Activated T-helper 17 cell treated with anti-CD3 and anti-CD28 coated beads, Interleukin-2, amount 50 U/mL, for 72 hours (primary cell): ENCODE measurements around the gene RAP1GAP2. TPM values are rescaled to one million over a fixed set of nuclear protein-coding genes. Genes with fewer than 3 reads are reported as not detected.
A peak's percentile ranks its signal among the peaks of the same experiment; 100 is the strongest.
"Not testable (repeated sequence)": the region's sequence is repeated elsewhere in the genome, so short reads cannot be mapped to it uniquely, and the experiment has no call there.

ENCODE experiments used
- ATAC-seq: fragments of 150-1000 bp; cut with Tn5 transposase; replicated peaks from 2 replicates; pipeline ENCODE4 v1.10.0; 2021; ENCODE audit warnings: mild to moderate bottlenecking, moderate library complexity
- H3K27ac Mint-ChIP-seq: one replicate; pipeline ENCODE4 v1.8.0; 2022; ENCODE audit warnings: mixed read lengths
- H3K27me3 Mint-ChIP-seq: one replicate; pipeline ENCODE4 v1.8.0; 2022; ENCODE audit warnings: mixed read lengths
- H3K36me3 Mint-ChIP-seq: one replicate; pipeline ENCODE4 v1.8.0; 2022; ENCODE audit warnings: low read depth, mild to moderate bottlenecking, mixed read lengths
- H3K4me1 Mint-ChIP-seq: one replicate; pipeline ENCODE4 v1.8.0; 2022; ENCODE audit warnings: mixed read lengths
- H3K4me3 Mint-ChIP-seq: one replicate; pipeline ENCODE4 v1.8.0; 2022; ENCODE audit warnings: mild to moderate bottlenecking, mixed read lengths
- H3K9me3 Mint-ChIP-seq: one replicate; pipeline ENCODE4 v1.8.0; 2022; ENCODE audit warnings: mixed read lengths
- total RNA-seq, 2 donors: library from RNA; stranded (reverse); gene quantifications; one replicate each; pipeline ENCODE4 v1.2.3, GENCODE V29; 2022

Gene RAP1GAP2
- total RNA-seq, 2 donors from 2014 or later = 0.77 to 1.6 TPM

DNA sequence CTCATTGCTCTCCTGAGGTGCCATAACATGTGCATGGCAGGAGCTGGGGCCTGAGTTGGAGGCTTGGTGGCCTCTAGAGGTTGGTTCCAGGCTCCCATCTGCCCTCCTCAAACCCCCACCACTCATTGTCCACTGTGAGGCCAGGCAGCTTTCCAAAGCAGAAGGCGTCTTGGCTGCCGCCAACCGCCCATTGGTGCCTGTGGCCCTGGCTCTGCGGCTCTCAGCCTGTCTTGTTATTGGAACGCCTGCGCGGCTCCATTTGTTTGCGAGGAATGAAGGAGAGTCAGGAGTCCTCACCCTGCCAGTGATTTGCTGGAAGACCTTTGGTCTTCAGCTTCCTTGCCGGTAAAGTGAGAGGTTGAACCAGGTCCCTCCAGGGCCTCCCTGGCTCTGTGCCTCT lies 223.5 kb downstream of the RAP1GAP2 start:
- H3K4me1 Mint-ChIP-seq = no peaks in the 10 kb centered on the region
- no peak overlapping the region for H3K4me3 Mint-ChIP-seq
- H3K9me3 Mint-ChIP-seq = peaks cover 4% of the 10 kb centered on the region
- peaks cover 47% of the 10 kb centered on the region for H3K36me3 Mint-ChIP-seq
- ATAC-seq = no peak
- H3K27ac Mint-ChIP-seq = no peak overlapping the region
- no peaks in the 10 kb centered on the region for H3K27me3 Mint-ChIP-seq

DNA sequence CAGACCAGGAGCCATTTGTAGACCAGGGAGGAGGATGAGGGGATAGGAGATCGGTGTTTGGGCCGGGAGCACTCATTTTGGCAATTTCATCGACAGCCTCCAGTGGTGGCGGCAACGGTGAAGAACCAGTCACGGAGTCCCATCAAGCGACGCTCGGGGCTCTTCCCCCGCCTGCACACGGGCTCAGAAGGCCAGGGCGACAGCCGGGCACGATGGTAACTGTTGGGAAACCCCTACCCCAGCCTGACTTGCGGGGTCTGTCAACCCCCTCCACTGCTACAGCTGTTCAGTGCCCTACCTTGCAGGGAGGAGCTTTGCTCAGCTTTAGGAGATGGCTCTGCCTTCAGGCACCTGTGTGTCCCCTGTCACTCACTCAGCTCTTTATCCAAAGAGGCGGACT lies 224.1 kb downstream of the RAP1GAP2 start:
- H3K4me1 Mint-ChIP-seq = no peaks in the 10 kb centered on the region
- no peak overlapping the region for H3K4me3 Mint-ChIP-seq
- H3K27ac Mint-ChIP-seq = no peak overlapping the region
- ATAC-seq = no peak
- H3K36me3 Mint-ChIP-seq = peaks cover 43% of the 10 kb centered on the region
- H3K9me3 Mint-ChIP-seq = peaks cover 4% of the 10 kb centered on the region
- no peaks in the 10 kb centered on the region for H3K27me3 Mint-ChIP-seq

DNA sequence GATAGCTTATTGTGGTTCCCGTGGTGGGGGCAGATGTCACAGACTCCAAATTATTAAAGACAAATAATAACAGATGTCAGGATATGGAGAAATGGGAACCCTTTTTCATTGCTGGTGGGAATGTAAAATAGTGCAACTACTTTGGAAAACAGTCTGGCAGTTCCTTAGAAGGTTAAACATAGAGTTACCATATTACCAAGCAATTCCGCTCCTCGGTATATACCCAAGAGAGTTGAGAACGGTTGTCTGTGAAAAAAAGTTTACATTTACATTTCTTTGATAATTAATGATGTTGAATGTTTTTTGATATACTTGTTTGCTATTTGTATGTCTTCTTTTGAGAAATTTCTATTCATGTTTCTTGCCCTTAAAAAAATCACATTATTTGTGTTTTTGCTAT lies 226.0 kb downstream of the RAP1GAP2 start:
- Mint-ChIP-seq H3K4me1 (no peaks in the 10 kb centered on the region), H3K27me3 (no peaks in the 10 kb centered on the region), H3K36me3 (peaks cover 43% of the 10 kb centered on the region), H3K4me3 (no peak overlapping the region), H3K27ac (no peak overlapping the region), H3K9me3 (peaks cover 4% of the 10 kb centered on the region)
- no peak for ATAC-seq

DNA sequence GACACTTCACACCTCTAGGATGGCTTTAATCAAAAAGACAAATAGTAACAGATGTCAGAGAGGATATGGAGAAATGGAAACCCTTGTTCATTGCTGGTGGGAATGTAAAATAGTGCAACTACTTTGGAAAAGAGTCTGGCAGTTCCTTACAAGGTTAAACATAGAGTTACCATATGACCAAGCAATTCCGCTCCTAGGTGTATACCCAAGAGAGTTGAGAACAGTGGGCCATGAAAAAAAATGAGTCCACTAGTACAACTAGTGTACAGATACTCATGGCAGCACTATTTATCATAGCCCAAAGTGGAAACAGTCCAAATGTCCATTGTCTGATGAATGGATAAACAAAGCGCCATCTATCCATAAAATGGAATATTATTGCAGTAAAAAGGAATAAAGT lies 228.1 kb downstream of the RAP1GAP2 start:
- Mint-ChIP-seq H3K4me3 (no peak overlapping the region), H3K27ac (peak overlapping the region; percentile 1), H3K36me3 (peaks cover 64% of the 10 kb centered on the region), H3K27me3 (no peaks in the 10 kb centered on the region), H3K9me3 (peaks cover 4% of the 10 kb centered on the region), H3K4me1 (no peaks in the 10 kb centered on the region)
- ATAC-seq = no peak

DNA sequence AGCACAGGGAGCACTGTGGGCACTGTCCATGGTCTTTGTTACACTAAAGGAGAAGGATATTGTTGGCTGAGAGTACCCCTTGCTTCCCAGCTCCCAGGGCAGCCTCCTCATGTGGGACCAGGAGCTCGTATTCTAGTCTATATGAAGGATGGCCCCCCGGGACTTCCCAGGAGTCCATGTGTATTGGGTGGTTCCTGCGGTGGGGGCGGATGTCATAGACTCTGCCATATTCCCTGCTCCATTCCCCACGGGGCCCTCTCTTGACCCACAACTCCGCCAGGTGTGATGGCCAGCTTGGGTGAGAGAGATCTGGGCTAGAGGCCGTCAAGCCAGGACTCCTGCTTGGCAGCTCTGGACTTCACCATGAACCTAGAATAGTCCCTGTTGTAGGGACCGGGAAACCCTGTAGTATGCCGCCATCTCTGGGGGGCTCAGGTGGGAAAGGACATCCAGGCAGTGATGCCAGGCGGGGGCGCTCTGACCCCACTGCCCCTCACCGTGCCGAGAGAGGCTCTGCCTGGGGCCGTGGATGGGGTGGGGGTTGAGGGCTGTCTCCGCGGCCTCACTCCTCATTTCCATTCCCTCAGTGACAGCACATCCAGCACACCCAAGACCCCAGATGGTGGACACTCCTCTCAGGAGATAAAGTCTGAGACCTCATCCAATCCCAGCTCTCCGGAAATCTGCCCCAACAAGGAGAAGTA lies 229.3 kb downstream of the RAP1GAP2 start:
- no peak overlapping the region for H3K4me3 Mint-ChIP-seq
- no peaks in the 10 kb centered on the region for H3K27me3 Mint-ChIP-seq
- no peaks in the 10 kb centered on the region for H3K4me1 Mint-ChIP-seq
- peaks cover 4% of the 10 kb centered on the region for H3K9me3 Mint-ChIP-seq
- H3K27ac Mint-ChIP-seq = no peak overlapping the region
- peaks cover 58% of the 10 kb centered on the region for H3K36me3 Mint-ChIP-seq
- no peak for ATAC-seq

DNA sequence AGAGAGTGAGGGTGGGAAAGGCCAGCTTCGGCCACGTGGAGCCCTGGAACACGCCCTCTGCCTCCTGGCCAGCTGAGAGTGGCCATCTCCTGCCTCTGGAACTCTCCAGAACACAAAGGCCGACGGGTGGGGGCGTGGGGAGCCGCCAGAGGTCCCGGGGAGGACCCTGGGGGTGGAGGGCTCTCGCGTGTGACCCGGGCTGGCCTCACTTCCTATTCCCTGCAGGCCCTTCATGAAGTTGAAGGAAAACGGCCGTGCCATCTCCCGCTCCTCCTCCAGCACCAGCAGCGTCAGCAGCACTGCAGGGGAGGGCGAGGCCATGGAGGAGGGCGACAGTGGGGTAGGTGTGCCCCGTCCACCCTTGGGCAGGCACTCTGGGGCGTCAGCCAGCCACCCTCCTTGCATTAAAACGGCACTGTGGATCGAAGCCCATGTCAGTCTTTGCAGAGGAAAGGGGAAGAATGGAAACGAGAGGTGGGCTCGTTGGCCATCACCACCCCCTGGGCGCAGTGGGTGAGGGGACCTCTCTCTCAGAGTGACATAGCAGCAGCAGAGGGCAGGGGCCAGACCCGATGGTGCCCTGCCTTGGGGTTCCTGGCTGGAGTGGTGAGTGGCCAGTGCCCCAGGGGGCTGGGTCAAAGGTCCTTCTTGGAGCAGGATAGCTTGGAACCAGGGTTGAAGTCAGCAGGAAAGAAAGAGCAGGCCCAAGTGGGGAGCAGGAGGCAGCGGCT lies 230.1 kb downstream of the RAP1GAP2 start:
- no peak overlapping the region for H3K4me3 Mint-ChIP-seq
- no peak overlapping the region for H3K27ac Mint-ChIP-seq
- ATAC-seq = no peak
- no peaks in the 10 kb centered on the region for H3K4me1 Mint-ChIP-seq
- no peaks in the 10 kb centered on the region for H3K27me3 Mint-ChIP-seq
- peaks cover 55% of the 10 kb centered on the region for H3K36me3 Mint-ChIP-seq
- peaks cover 4% of the 10 kb centered on the region for H3K9me3 Mint-ChIP-seq

DNA sequence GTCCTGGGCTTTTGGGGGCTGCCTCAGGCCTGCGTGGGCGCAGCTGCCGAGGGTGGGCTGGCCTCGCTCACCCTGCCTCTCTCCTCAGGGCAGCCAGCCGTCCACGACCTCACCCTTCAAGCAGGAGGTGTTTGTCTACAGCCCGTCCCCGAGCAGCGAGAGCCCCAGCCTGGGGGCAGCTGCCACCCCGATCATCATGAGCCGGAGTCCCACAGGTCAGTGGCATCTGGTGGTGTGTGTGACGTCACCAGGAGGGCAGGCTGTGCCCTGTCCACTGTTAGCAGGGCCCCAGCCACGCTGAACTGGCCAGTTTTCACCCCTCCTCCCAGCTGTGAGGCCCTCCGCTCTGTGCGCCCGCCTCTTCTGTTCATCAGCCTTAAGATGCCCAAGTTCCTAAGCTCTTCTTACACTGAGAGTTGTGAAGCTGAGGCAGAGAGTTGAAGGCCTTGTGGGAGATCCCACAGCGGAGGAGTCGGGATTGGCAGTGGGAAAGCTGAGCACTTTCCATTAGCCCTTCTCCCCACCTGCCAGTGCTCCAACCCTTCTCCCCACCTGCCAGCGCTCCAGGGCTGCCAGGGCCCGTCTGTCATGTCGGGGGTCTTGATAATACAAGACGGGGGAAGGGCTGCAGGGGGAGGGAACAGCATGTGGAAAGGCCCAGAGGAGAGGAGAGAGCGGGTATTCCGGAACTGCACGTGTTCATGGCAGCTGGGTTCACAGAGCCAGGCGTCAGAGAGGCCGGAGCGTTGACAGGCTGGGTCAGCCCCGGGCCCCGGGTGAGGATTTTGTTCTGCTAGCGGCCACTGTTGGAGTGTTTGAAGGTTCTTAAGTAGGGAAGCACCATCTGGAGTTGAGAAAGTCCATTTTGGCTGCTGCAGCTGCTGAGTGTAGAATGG lies 230.9 kb downstream of the RAP1GAP2 start:
- ATAC-seq = no peak
- Mint-ChIP-seq H3K9me3 (peaks cover 4% of the 10 kb centered on the region), H3K4me1 (no peaks in the 10 kb centered on the region), H3K36me3 (peaks cover 46% of the 10 kb centered on the region), H3K27me3 (no peaks in the 10 kb centered on the region), H3K4me3 (no peak overlapping the region), H3K27ac (no peak overlapping the region)

DNA sequence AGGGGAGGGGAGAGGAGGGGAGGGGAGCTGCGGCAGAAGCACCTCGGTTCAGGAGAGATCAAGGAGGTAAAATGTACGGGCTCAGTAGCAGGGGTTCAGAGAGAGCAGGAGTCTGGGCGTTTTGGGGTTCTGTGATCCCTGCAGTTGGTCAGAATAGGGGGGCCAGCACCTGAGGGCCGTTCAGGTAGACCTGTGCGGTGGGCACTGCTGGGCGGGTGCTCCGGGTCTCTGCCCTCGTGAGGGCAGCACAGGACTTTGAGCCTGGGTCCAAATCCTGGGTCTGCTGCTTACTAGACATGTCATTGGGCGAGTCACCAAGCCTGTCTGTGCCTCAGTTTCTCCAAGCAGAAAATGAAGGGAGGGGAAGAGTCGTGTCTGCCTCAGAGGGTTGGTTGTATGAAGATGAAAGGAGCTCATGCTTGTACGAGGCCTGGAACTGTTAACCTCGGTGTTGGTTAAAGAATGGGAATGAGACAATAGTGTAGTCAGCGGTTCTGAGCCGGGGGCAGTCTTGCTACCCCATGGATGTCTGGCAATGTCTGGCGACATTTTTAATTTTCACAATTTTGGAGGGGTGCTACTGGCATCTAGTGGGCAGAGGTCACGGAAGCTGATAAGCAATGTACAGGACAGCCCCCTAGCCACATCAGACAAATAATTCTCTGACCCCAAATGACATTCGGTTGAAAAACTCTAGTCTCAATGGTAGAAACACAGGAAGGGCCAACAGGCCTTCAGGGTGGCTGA lies 231.7 kb downstream of the RAP1GAP2 start:
- Mint-ChIP-seq H3K27ac (no peak overlapping the region), H3K9me3 (peaks cover 3% of the 10 kb centered on the region), H3K36me3 (peaks cover 38% of the 10 kb centered on the region), H3K4me3 (no peak overlapping the region), H3K27me3 (no peaks in the 10 kb centered on the region), H3K4me1 (no peaks in the 10 kb centered on the region)
- no peak for ATAC-seq

DNA sequence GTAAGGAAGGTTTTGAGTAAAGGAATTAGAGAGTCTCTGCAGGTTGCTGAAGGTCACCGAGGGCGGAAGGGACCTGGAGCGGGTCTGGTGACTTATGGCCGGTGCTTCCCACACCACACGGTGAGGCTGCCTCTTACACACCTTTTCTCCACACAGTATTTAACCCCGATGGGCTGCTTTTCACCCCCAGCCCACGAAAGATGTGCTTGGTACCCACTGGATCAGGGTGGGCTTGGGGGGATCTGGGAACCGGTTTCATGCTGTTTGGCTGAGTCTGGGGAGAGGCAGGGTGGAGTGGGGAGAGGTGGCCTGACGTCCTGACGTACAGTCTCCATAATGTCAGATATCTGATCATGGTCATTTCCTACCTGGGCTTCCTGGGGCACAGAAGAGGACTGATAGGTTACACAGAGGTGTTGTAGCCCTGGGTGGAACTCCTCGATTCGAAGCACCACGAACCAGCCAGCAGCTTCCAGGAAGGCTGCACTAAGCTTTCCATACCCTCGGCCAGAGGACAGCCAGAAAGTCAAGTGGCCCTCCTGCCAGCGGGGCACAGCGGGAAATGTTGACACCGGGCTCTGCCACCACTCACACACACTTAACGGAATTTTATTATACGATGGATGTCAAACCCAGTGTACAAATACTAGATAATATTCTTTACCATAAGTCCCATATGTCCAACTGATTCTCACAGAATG lies 233.1 kb downstream of the RAP1GAP2 start:
- Mint-ChIP-seq H3K27me3 (no peaks in the 10 kb centered on the region), H3K4me1 (no peaks in the 10 kb centered on the region), H3K4me3 (no peak overlapping the region), H3K36me3 (peaks cover 33% of the 10 kb centered on the region), H3K27ac (no peak overlapping the region), H3K9me3 (no peaks in the 10 kb centered on the region)
- no peak for ATAC-seq

DNA sequence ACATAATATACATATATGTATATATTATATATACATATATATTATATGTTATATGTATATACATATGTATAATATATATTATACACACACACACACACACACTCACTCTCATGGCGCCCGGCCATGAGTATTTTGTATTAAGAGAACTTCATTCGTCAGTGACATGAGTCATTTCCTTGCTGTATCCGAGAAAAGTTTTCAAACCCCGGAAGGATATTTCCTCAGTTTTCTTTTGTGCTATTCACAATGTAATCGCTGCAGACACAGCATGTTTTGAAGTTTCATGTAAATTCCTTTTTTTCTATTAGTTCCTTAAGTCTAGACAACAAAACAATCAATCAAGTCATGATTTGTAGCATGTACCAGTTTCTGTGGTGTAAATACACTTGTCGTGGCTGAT lies 233.9 kb downstream of the RAP1GAP2 start:
- ATAC-seq = no peak
- Mint-ChIP-seq H3K9me3 (no peaks in the 10 kb centered on the region), H3K4me3 (no peak overlapping the region), H3K27ac (no peak overlapping the region), H3K4me1 (no peaks in the 10 kb centered on the region), H3K36me3 (peaks cover 33% of the 10 kb centered on the region), H3K27me3 (no peaks in the 10 kb centered on the region)

DNA sequence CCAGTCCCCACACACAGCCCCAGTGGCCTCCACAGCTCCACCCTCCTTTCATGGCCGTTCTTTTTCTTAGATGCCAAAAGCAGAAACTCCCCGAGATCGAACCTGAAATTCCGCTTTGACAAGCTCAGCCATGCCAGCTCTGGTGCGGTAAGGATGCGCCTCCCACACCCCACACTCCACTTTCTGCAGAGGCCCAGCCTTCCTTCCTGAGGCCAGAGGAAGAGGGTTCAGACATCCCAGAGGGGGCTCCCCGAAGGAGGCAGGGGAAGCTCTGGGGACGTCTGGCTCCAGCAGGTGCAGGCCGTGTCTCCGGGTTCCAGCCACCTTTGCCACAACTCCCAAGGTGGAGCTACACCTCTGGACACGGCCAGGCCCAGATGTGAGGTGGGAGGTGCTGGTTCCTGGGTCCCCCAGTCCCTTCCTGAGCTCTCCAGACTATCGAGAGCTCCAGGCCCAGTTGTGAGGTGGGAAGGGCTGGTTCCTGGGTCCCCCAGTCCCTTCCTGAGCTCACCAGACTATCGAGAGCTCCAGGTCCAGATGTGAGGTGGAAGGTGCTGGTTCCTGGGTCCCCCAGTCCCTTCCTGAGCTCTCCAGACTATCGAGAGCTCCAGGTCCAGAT lies 234.7 kb downstream of the RAP1GAP2 start:
- not testable (repeated sequence) for H3K27me3 Mint-ChIP-seq, H3K9me3 Mint-ChIP-seq, H3K27ac Mint-ChIP-seq, H3K4me3 Mint-ChIP-seq, H3K4me1 Mint-ChIP-seq, ATAC-seq
- peaks cover 33% of the 10 kb centered on the region for H3K36me3 Mint-ChIP-seq

DNA sequence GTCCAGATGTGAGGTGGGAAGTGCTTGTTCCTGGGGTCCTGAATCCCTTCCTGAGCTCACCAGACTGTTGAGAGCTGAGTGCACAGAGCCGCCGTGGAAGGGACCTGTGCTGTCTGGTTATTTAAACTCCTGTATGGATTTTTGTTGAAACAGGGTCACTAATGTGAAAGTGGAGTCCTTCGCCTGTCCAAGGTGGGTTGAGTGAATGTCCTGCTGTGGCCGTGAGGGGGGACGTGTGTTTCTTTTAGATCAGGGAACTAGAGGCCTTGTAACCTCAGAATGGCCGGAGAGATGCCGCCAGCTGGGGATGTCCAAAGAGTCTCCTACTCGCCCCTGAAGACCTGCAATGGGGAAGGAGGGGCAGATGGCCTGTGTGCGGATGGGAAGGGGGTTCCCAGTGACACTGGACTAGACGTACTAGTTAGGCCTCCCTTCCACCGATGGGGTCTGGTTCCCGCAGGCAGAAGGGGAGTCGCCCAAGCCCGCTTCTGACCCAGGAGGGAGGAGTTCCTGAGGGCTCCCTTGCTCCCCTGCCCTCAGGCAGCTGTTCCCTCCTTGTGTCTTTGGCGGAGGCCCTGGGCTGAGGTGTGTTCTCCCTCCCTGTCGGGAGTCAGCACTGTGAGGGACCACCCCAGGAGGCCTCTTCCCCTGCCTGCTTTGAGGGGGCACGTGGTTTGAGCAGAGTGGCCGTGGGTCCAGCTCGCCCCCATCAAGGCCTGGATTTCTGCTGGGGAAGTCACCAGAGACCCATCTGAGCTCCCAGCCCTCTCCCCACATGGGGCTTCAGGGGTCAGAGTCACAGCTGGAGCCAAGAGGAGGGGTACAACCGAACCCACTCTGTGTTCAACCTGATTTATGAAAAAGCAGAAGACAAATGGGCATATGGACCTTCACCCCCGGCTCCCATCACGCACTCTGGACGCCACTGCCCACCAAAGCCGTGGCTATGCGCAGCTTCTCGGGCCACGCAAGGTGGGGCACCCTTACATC lies 236.3 kb downstream of the RAP1GAP2 start:
- Mint-ChIP-seq H3K27ac (no peak overlapping the region), H3K4me3 (no peak overlapping the region), H3K4me1 (no peaks in the 10 kb centered on the region), H3K9me3 (no peaks in the 10 kb centered on the region), H3K27me3 (no peaks in the 10 kb centered on the region), H3K36me3 (peaks cover 28% of the 10 kb centered on the region)
- no peak for ATAC-seq
